ENCODE results near the gene ROS1. TPM values are rescaled to one million over a fixed set of nuclear protein-coding genes. Genes with fewer than 3 reads are reported as not detected.

Gene ROS1
- total RNA-seq, 1 donor from 2014 or later, result 0.15 TPM

Other genes starting within 250 kb of the ROS1 start
- gene VGLL2, start 160.4 kb downstream of the ROS1 start, total RNA-seq, result not detected
- 9.0 TPM for gene DCBLD1, start 56.7 kb upstream of the ROS1 start, total RNA-seq
- 8.4 TPM for gene GOPC, start 176.6 kb upstream of the ROS1 start, total RNA-seq
- 21.1 TPM for gene NUS1, start 249.5 kb upstream of the ROS1 start, total RNA-seq

Data from left lobe of liver (tissue), 1 donor.